Stimulated activated CD4-positive, alpha-beta T cell treated with anti-CD3 and anti-CD28 coated beads, Interleukin-4, amount 100 ng/mL, for 4 hours (primary cell): ENCODE data around the gene MUC5AC.
"Not testable (repeated sequence)": the region's sequence is repeated elsewhere in the genome, so short reads cannot be mapped to it uniquely, and the experiment has no call there.

Experiments
- DNase-seq, 2 experiments: peaks; one replicate each; pipeline ENCODE4 v3.0.0-alpha.2; 2020

The MUC5AC gene

DNA sequence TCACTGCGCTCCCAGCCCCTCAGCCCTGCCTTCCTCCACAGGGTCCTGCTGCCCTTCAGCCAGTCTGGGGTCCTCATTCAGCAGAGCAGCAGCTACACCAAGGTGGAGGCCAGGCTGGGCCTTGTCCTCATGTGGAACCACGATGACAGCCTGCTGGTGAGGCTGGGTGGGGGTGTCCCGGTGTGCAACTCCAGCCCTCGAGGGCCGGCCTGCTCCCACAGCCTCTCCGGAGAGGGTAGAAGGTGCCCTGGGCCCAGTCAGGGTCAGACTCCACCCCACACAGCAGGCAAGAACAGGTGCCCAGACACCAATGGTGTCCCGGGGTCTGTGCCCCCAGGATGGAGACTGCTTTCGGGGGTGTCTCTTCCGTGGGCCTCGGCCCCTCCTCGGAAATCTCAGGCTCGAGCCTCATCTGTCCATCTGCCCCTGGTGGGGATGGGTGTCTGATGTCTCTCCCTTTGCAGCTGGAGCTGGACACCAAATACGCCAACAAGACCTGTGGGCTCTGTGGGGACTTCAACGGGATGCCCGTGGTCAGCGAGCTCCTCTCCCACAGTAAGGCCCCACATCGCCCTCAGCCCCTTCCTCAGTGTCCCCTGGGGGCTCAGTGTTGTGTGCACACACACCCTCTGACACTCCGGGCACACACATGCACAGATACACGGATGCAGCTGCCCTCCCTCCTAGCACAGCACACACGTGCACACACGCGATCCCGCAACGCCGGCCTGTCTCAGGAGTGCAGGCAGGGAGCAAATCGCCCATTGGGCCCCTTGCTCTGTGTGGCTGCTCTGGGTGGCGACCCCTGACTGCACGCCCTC lies 4.9 kb downstream of the MUC5AC start:
- DNase-seq = no peak

DNA sequence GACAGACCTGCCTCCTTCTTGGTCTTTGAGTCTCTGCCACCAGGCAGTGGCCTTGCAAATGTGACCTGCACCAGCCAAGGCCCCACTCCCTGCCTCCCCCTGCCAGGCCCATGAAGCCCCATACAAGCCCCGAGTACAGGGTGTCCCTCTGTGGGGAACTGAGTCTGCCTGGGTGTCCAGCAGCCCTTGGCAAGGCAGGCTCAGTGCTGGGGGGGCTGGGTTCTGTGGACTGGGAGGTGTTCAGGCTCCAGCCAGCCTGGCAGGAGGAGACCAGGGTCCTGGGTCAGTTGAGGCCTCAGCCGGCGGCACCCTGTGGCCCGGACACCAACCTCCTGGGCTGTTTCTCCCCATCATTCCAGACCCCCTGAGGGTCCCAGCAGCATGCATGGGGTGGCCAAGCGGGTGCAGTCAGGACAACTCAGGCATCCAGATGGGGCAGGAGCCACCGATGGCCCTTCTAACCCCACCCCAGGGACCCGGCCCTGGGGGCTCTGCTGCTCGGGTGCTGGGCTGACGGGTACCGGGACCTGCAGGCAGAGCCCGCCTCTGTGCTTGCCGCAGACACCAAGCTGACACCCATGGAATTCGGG lies 5.7 kb downstream of the MUC5AC start:
- DNase-seq = no peak

DNA sequence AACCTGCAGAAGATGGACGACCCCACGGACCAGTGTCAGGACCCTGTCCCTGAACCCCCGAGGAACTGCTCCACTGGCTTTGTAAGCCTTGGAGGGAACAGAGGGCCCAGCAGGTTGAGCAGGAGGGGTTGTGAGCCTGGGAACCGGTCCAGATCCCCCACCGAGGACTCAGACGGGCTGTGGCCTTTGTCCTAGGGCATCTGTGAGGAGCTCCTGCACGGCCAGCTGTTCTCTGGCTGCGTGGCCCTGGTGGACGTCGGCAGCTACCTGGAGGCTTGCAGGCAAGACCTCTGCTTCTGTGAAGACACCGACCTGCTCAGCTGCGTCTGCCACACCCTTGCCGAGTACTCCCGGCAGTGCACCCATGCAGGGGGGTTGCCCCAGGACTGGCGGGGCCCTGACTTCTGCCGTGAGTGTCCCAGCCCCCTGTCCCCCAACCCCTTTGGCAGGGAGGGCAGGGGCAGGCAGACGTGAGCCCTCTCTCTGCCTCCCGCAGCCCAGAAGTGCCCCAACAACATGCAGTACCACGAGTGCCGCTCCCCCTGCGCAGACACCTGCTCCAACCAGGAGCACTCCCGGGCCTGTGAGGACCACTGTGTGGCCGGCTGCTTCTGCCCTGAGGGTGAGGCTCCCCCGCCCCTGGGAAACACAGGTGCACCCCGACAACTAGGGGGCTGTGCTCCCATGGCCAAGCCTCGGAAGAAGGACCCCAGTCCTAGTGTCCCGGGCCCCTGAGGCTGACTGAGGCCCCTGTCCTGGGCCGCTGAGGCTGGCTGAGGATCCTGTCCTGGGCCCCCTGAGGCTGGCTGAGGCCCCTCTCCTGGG lies 6.4 kb downstream of the MUC5AC start:
- DNase-seq = no peak

DNA sequence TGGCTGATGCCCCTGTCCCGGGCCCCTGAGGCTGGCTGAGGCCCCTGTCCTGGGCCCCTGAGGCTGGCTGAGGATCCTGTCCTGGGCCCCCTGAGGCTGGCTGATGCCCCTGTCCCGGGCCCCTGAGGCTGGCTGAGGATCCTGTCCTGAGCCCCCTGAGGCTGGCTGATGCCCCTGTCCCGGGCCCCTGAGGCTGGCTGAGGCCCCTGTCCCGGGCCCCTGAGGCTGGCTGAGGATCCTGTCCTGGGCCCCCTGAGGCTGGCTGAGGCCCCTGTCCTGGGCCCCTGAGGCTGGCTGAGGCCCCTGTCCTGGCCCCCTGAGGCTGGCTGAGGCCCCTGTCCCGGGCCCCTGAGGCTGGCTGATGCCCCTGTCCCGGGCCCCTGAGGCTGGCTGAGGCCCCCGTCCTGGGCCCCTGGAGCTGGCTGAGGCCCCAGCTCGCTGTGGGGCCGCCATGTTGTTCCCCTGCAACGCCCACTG lies 7.1 kb downstream of the MUC5AC start:
- not testable (repeated sequence) for DNase-seq

DNA sequence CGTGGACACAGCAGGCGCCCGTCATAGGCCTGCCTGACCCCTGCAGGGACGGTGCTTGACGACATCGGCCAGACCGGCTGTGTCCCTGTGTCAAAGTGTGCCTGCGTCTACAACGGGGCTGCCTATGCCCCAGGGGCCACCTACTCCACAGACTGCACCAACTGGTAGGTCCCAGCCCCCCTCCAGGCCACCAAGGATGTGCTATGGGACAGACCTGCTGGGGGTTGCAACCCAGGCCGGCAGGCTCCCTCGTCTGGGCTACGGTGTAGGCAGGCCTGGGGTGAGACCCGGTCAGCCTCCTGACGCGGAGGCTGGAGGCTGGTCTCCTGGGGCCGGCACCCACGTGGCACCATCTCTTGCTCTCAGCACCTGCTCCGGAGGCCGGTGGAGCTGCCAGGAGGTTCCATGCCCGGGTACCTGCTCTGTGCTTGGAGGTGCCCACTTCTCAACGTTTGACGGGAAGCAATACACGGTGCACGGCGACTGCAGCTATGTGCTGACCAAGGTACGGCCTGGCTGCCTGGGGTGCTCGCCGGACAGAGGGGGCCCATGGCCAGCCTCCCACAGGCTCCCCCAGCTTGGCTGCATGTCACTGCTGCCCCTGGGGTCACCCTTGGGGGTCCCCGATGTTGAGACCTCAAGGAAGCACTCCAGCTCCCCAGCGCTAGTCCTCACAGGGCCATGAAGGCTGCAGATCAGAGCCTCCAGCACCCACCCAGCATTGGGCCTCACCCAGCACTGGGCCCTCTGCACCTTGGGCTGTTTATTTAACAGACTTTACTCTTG lies 7.7 kb downstream of the MUC5AC start:
- no peak for DNase-seq

DNA sequence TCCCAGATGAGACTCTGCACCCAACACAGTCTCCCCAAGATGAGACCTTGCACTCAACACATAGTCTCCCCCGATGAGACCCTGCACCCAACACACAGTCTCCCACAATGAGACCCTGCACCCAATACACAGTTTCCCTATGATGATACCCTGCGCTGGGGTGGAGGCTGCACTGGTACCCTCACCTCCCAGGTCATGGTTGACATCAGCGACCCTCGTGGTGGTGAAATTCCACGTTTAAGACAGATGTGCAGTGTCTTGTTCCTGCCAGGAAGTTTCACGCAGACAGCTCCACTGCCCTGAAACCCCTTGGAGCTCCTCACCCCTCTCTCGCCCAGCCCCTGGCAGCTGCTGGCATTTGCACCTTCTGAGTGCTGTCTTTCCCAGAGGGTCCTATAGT lies 9.5 kb downstream of the MUC5AC start:
- DNase-seq = no peak

DNA sequence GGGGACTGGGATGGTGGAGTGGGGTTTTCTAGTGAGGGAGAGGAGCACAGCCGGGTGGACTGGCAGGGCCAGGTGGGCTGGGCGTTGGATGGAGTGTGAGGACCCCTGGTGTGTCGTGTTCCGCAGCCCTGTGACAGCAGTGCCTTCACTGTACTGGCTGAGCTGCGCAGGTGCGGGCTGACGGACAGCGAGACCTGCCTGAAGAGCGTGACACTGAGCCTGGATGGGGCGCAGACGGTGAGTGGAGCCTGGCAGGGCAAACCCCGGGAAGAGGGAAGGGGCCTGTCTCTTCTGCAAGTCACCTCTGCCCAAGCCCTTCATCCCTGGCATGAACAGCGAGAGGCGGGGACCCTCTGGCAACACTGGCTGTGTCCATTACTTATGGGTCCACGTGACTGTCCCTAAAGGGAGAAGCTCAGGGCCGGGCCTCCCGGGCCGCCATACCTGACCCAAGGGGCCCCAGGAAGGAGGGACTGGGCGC lies 10.0 kb downstream of the MUC5AC start:
- DNase-seq = no peak

DNA sequence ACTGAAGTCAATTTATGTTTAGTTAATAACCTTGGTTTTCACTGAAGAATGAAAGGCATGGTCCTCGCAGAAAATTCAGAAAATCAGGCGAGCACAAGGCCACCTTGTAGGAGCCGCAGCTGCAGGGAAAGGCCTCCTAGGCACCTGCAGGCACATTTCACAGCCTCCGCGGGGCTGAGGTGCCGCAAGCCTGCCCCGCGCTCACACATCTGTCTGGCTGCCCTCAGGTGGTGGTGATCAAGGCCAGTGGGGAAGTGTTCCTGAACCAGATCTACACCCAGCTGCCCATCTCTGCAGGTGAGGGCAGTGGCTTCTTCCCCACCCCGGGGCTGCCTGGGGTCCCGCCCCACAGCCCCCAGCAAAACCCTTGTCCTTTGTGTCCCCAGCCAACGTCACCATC lies 10.5 kb downstream of the MUC5AC start:
- DNase-seq = no peak

DNA sequence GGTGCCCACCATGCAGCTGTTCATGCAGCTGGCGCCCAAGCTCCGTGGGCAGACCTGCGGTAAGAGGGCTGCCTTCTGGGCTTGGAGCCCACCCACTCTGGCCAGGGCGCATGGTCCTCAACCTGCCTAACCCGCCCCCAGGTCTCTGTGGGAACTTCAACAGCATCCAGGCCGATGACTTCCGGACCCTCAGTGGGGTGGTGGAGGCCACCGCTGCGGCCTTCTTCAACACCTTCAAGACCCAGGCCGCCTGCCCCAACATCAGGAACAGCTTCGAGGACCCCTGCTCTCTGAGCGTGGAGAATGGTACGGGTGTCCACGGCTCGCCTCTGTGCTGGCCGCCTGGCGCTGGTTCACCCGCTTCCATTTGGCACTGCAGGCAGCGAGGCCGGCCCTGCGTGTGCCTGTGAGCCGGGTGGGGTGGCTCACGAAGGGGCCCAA lies 11.0 kb downstream of the MUC5AC start:
- no peak for DNase-seq

DNA sequence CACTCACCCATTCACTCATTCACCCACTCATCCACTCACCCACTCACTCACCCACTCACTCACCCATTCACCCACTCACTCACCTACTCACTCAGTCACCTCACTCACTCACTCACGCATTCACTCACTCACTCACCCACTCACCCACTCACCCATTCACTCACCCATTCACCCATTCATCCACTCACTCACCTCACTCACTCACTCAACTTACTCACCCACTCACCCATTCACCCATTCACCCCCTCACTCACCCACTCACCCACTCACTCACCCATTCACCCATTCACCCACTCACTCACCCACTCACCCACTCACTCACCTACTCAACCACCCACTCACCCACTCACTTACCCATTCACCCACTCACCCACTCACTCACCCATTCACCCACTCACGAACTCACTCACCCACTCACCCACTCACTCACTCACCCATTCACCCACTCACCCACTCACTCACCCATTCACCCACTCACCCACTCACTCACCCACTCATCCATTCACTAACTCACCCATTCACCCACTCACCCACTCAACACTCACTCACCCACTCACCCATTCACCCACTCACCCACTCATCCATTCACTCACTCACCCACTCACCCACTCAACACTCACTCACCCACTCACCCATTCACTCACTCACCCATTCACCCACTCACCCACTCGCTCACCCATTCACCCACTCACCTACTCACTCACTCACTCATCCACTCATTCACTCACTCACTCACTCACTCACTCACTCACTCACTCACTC lies 13.7 kb downstream of the MUC5AC start:
- DNase-seq = no peak

DNA sequence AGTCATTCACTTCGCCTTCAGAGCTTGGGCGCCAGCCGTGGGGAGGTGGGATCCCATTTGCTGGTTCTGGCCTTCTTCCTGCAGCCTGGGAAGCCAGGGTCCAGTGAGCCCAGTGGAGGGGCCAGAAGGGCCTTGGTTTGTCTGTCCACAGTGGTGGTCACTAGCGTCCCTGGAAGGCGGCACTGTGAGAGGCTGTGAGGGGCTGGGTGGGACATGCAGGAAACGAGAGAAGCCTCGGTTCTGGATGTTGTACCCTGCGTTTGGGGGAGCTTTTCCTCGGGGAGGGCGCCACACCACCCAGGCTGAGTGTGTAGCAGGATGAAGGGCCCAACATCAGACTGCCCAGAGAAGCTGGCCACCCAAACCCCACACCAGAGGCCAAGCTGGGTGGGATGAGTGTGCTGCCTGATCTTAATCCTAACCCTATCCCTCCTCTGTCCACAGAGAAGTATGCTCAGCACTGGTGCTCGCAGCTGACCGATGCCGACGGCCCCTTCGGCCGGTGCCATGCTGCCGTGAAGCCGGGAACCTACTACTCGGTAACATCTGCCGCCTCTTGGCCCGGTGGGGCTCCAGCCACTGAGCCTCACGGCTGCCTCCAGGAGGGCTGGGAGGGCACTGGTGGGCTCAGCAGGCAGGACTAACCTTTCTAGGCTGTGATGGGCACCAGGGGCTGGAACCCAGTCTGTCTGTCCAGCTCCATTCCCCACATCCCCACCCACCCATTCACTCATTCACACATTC lies 14.4 kb downstream of the MUC5AC start:
- no peak for DNase-seq

DNA sequence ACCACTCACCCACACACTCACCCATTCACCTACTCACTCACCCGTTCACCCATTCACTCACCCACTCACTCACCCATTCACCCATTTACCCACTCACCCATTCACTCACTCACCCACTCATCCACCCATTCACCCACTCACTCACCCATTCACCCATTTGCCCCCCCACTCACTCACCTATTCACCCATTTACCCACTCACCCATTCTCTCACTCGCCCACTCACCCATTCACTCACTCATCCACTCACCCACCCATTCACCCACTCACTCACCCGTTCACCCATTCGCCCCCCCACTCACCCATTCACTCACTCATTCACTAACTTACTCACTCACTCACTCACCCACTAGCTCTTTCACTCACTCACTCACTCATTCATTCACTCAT lies 15.0 kb downstream of the MUC5AC start:
- no peak for DNase-seq

DNA sequence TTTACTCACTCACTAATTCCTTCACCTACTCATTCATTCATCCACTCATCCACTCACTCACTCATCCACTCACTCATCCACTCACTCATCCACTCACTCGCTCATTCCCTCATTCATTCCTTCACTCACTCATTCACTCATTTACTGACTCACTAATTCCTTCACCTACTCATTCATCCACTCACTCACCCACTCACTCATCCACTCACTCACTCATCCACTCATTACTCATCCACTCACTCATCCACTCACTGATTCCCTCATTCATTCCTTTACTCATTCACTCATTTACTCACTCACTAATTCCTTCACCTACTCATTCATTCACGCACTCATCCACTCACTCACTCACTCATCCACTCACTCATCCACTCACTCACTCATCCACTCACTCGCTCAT lies 15.6 kb downstream of the MUC5AC start:
- not testable (repeated sequence) for DNase-seq

DNA sequence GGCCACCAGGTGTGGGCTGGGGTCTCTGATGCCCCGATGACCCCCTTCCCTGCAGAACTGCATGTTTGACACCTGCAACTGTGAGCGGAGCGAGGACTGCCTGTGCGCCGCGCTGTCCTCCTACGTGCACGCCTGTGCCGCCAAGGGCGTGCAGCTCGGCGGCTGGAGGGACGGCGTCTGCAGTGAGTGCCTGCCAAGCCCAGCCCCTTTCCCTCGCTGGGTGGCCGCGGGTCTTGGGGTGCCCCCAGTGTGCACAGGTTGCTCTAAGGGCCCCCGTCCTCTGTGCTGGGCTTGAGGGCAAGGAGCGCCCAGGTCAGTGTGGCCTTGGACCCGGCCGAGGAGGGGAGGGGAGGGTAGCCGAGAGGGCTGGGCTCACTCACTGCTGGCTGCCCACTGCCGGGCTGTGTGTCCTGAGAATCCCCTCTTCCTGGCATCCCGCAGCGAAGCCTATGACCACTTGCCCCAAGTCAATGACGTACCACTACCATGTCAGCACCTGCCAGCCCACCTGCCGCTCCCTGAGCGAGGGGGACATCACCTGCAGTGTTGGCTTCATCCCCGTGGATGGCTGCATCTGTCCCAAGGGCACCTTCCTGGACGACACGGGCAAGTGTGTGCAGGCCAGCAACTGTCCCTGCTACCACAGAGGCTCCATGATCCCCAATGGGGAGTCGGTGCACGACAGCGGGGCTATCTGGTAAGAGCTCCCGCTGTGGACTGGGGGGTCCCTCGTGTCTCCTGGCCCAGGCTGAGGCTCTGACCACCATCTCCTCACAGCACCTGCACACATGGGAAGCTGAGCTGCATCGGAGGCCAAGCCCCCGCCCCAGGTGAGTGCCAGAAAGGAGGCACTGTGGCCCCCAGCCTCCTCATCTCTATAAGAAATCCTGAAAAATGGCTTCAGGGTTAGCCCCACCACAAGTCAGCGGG lies 17.0 kb downstream of the MUC5AC start:
- DNase-seq = no peak

DNA sequence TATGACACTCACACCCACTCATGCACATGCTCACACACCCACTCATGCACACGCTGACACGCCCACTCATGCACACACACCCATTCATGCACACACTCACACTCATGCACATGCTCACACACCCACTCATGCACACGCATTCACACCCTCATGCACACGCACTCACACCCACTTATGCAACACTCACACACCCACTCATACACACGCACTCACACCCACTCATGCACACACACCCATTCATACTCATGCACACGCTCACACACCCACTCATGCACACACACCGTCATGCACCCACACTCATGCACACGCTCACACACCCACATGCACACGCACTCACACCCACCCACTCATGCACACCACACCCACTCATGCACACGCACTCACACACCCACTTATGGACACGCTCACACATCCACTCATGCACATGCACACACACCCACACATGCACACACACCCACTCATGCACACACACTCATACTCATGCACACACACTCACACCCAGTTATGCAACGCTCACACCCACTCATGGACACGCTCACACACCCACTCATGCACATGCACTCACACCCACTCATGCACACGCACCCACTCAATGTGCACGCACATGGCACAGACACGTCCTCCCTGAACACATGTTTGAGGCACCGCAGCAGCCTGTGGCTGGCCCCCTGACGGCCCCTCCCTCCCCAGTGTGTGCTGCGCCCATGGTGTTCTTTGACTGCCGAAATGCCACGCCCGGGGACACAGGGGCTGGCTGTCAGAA lies 17.9 kb downstream of the MUC5AC start:
- DNase-seq = no peak

DNA sequence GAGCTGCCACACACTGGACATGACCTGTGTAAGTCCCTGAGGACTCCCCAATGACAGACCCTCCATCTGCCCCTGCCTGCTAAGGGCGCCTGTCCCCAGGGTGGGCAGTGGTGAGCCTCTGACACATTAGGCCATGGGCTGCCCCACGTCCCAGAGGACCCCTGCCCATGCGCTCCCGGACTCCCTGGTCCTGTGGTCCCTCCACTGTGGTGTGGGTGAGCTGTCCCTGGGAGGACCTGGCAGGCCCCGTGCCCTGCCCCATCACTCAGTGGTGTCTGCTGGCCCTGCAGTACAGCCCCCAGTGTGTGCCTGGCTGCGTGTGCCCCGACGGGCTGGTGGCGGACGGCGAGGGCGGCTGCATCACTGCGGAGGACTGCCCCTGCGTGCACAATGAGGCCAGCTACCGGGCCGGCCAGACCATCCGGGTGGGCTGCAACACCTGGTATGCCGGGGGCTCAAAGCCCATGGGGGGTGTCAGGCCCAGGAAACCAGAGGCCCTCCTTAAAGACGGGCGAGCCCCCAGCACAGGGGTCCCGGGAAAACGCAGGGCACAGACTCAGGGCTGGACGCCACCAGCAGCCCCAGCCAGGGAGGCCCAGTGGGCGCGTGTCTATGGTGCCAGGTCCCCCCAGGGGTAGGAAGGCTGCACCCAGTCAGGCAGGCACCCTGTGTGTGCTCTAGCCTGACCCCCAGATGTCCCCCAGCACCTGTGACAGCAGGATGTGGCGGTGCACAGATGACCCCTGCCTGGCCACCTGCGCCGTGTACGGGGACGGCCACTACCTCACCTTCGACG lies 18.7 kb downstream of the MUC5AC start:
- DNase-seq = no peak

DNA sequence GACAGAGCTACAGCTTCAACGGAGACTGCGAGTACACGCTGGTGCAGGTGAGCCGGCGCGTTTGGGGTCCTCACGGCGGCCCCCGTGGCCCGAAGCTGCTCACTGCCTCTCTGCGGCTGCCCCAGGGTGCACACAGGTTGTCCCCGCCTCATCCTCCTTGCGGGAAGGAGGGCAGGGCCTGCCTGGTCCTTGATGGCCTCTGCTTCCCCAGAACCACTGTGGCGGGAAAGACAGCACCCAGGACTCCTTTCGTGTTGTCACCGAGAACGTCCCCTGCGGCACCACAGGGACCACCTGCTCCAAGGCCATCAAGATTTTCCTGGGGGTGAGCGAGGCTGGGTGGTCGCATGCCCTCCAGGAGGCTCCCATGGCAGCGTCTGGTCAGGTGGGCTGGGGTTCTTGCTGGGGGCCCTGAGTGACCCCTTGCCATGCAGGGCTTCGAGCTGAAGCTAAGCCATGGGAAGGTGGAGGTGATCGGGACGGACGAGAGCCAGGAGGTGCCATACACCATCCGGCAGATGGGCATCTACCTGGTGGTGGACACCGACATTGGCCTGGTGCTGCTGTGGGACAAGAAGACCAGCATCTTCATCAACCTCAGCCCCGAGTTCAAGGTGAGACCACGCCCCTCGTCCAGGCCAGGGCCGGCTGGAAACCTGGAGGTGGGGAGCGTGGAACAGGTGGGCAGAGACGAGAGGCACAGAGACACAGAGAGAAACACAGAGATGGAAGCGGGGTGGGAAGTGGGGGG lies 19.4 kb downstream of the MUC5AC start:
- no peak for DNase-seq

DNA sequence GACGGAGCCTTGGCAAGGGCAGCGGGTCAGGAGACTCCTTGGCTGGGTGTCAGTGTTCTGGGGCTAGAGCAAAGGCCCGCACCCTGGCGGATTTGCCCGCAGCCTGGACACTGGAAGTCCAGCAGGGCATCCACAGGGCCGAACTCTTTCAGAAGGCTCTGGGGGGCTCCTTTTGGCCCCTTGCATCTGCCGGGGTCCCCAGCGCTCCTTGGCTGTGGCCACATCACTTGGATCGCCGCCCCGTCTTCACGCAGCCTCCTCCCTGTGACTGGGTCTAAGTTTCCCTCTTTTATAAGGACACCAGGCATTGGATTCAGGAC lies 20.0 kb downstream of the MUC5AC start:
- no peak for DNase-seq
